Right lobe of liver (tissue), 4 donors: ENCODE measurements around the gene CRBN.
A peak's percentile ranks its signal among the peaks of the same experiment; 100 is the strongest.

Experiments used
- POLR2A ChIP-seq: fragments of 450-650 bp; IDR thresholded peaks from one replicate; pipeline ENCODE4 v1.6.1; 2017; ENCODE audit warnings: antibody characterized with exemption, mild to moderate bottlenecking
- TF ChIP-seq, protein P1 (sequence below), 4 donors: fragments of 200-600 bp in 3 of 4; fragments of 450-650 bp in 1 of 4; IDR thresholded peaks; one replicate each; pipeline versions ENCODE4 v1.5.1 to v1.8.0; 2016 to 2022; ENCODE audit warnings: antibody characterized with exemption in 4 of 4, mild to moderate bottlenecking in 2 of 4
- donor health status: DM: no; HTN: no; CAD: no.
- donor health status: DM: no; HTN: no; CAD: no.
- donor health status: DM: no; HTN: yes; CAD: no.

DNA sequence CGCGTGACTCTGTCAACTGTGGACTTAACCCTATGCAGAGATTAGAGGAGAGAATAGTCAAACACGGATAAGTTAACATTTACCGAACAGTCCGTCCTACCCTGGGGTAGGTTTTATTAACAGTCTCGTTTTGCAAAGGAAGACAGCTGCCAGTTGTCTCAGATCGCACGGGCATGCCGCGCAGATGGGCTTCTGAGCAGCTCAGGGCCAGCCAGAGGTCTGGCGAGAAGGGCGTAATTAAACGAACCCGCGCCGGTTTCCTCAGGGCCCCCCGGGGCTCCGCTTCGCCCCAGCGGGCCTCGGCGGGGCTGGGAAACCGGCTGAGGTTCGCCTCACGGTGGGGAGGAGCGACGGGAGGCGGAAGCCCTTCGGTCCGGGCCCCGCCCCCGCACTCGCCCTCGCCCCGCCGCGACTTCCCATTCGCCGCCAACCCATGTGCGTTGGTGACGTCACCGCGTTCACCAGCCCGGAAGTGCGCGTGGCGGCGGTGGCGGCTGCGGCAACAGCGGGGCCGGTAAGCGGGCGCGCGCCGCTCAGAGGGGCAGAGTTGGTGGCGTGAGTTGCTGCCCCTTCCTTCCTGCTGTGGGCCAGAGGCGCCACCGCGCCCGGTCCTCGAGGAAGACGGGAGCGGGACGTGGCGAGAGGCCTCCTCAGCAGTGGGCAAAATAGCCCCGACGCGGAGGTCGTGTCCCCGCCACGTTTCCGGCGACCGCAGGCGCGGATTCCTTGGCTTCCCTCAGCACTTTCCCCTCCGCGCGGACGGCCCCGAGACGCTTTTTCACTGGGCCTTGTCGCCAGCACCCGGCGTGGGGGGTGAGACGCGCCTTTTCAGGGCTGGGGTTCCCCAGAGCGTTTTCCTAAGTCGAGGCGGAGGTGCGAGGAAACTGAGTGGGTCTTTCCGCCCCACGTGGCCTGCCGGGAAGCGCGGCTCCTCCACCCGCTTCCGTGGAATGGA lies 52.7 kb downstream of the CRBN start, which contains the start of gene TRNT1:
- peak; percentile 94 for TF ChIP-seq POLR2A
- TF ChIP-seq, protein P1, sequence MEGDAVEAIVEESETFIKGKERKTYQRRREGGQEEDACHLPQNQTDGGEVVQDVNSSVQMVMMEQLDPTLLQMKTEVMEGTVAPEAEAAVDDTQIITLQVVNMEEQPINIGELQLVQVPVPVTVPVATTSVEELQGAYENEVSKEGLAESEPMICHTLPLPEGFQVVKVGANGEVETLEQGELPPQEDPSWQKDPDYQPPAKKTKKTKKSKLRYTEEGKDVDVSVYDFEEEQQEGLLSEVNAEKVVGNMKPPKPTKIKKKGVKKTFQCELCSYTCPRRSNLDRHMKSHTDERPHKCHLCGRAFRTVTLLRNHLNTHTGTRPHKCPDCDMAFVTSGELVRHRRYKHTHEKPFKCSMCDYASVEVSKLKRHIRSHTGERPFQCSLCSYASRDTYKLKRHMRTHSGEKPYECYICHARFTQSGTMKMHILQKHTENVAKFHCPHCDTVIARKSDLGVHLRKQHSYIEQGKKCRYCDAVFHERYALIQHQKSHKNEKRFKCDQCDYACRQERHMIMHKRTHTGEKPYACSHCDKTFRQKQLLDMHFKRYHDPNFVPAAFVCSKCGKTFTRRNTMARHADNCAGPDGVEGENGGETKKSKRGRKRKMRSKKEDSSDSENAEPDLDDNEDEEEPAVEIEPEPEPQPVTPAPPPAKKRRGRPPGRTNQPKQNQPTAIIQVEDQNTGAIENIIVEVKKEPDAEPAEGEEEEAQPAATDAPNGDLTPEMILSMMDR (IDR thresholded peaks at IDR 0.05) = no peak
